Thyroid gland (tissue), 4 donors: ENCODE results near the gene RASSF8.

Experiments used
- CTCF ChIP-seq, 6 experiments: fragments of 200-600 bp in 3 of 6; fragments of 450-650 bp in 3 of 6; sonication (generic) in 3 of 6; IDR thresholded peaks; one replicate each; pipeline ENCODE4 v1.5.1; 2016 to 2019; ENCODE audit warnings: antibody characterized with exemption in 6 of 6, mild to moderate bottlenecking in 2 of 6, inconsistent platforms in 1 of 6, moderate library complexity in 1 of 6
- POLR2A ChIP-seq, 2 donors: fragments of 450-650 bp; IDR thresholded peaks; one replicate each; pipeline ENCODE4 v1.6.1; 2017; ENCODE audit warnings: antibody characterized with exemption in 2 of 2, mild to moderate bottlenecking in 2 of 2, moderate library complexity in 1 of 2

GRCh38 chr12:26022043-26022442 is 63.6 kb downstream of the RASSF8 start:
- no peak for TF ChIP-seq CTCF (IDR thresholded peaks at IDR 0.05)
- TF ChIP-seq POLR2A (IDR thresholded peaks at IDR 0.05): no peak
